ENCODE measurements around the gene METTL16.
"Not testable (repeated sequence)": the region's sequence is repeated elsewhere in the genome, so short reads cannot be mapped to it uniquely, and the experiment has no call there.

Gene METTL16

GRCh38 chr17:2511462-2512369 lies at the start of gene METTL16:
Gene METTL16, minus strand, starts transcription at chr17:2511888. Its CDS starts 9,557 bp downstream, at chr17:2502331.
- DNase-seq (ENCODE audit: low read depth), result peak; percentile 89

GRCh38 chr17:2560658-2561057 lies 49.0 kb upstream of the METTL16 start:
- DNase-seq (ENCODE audit: low read depth), result no peak

GRCh38 chr17:2551928-2552327 lies 40.2 kb upstream of the METTL16 start:
- no peak for DNase-seq (ENCODE audit: low read depth)

- DNase-seq (ENCODE audit: low read depth), result no peak
Observed at GRCh38 chr17:2551493-2551892, 39.8 kb upstream of the METTL16 start.

- no peak for DNase-seq (ENCODE audit: low read depth)
Observed at GRCh38 chr17:2549392-2550211, 37.9 kb upstream of the METTL16 start.

- not testable (repeated sequence) for DNase-seq (ENCODE audit: low read depth)
Observed at GRCh38 chr17:2548026-2548425, 36.3 kb upstream of the METTL16 start.

- no peak for DNase-seq (ENCODE audit: low read depth)
Observed at GRCh38 chr17:2547176-2547575, 35.5 kb upstream of the METTL16 start.

- no peak for DNase-seq (ENCODE audit: low read depth)
Observed at GRCh38 chr17:2545393-2545792, 33.7 kb upstream of the METTL16 start.

- DNase-seq (ENCODE audit: low read depth), result no peak
Observed at GRCh38 chr17:2542456-2542855, 30.8 kb upstream of the METTL16 start.

GRCh38 chr17:2542056-2542455 lies 30.4 kb upstream of the METTL16 start:
- no peak for DNase-seq (ENCODE audit: low read depth)

- not testable (repeated sequence) for DNase-seq (ENCODE audit: low read depth)
Observed at GRCh38 chr17:2537579-2537978, 25.9 kb upstream of the METTL16 start.

GRCh38 chr17:2532146-2532720 lies 20.5 kb upstream of the METTL16 start:
- no peak for DNase-seq (ENCODE audit: low read depth)

- DNase-seq (ENCODE audit: low read depth), result not testable (repeated sequence)
Observed at GRCh38 chr17:2531243-2531954, 19.7 kb upstream of the METTL16 start.

- DNase-seq (ENCODE audit: low read depth), result not testable (repeated sequence)
Observed at GRCh38 chr17:2521775-2522410, 10.2 kb upstream of the METTL16 start.

- no peak for DNase-seq (ENCODE audit: low read depth)
Observed at GRCh38 chr17:2521257-2521656, 9.6 kb upstream of the METTL16 start.

GRCh38 chr17:2517539-2517938 lies 5.9 kb upstream of the METTL16 start:
- DNase-seq (ENCODE audit: low read depth), result no peak

GRCh38 chr17:2511138-2511461 lies 588 bp downstream of the METTL16 start:
- DNase-seq (ENCODE audit: low read depth), result no peak

- DNase-seq (ENCODE audit: low read depth), result no peak
Observed at GRCh38 chr17:2510559-2510958, 1.1 kb downstream of the METTL16 start.

- no peak for DNase-seq (ENCODE audit: low read depth)
Observed at GRCh38 chr17:2508035-2508434, 3.7 kb downstream of the METTL16 start.

GRCh38 chr17:2507015-2507414 lies 4.7 kb downstream of the METTL16 start:
- DNase-seq (ENCODE audit: low read depth), result not testable (repeated sequence)

- no peak for DNase-seq (ENCODE audit: low read depth)
Observed at GRCh38 chr17:2503627-2504026, 8.1 kb downstream of the METTL16 start.
